GM12801 (cell line): ENCODE data around the gene CDKN2B-AS1.

Experiments used
- TF ChIP-seq, protein P1 (sequence below): IDR thresholded peaks from one replicate; pipeline ENCODE4 v1.5.1; 2011; ENCODE audit warnings: control low read depth; ENCODE audit not compliant: insufficient read length; ENCODE audit errors: extremely low read depth

Gene CDKN2B-AS1

DNA sequence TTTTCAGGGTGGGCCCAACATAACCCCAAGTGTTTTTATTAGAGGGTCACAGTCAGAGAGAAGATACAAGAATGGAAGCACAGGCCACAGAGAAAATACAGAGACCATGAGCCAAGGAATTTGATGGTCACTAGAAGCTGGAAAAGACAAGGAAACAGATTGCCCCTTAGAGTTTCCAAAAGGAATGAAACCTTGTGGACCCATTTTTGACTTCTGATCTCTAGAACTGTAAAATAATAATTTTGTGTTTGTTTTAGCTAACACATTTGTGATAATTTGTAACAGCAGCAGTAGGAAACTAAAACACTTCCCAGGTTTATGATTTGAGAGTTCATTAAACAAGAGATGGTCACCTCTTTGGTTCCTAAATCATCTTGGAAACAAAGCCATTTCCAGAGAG lies 22.2 kb upstream of the CDKN2B-AS1 start:
- TF ChIP-seq, protein P1, sequence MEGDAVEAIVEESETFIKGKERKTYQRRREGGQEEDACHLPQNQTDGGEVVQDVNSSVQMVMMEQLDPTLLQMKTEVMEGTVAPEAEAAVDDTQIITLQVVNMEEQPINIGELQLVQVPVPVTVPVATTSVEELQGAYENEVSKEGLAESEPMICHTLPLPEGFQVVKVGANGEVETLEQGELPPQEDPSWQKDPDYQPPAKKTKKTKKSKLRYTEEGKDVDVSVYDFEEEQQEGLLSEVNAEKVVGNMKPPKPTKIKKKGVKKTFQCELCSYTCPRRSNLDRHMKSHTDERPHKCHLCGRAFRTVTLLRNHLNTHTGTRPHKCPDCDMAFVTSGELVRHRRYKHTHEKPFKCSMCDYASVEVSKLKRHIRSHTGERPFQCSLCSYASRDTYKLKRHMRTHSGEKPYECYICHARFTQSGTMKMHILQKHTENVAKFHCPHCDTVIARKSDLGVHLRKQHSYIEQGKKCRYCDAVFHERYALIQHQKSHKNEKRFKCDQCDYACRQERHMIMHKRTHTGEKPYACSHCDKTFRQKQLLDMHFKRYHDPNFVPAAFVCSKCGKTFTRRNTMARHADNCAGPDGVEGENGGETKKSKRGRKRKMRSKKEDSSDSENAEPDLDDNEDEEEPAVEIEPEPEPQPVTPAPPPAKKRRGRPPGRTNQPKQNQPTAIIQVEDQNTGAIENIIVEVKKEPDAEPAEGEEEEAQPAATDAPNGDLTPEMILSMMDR = no peak

DNA sequence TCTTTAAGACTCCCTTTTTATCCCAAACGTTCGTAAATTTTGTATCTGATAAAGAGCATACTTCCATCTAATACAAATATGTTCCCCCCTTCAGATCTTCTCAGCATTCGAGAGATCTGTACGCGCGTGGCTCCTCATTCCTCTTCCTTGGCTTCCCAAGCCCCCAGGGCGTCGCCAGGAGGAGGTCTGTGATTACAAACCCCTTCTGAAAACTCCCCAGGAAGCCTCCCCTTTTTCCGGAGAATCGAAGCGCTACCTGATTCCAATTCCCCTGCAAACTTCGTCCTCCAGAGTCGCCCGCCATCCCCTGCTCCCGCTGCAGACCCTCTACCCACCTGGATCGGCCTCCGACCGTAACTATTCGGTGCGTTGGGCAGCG lies 20.3 kb upstream of the CDKN2B-AS1 start:
- TF ChIP-seq, protein P1 = no peak

DNA sequence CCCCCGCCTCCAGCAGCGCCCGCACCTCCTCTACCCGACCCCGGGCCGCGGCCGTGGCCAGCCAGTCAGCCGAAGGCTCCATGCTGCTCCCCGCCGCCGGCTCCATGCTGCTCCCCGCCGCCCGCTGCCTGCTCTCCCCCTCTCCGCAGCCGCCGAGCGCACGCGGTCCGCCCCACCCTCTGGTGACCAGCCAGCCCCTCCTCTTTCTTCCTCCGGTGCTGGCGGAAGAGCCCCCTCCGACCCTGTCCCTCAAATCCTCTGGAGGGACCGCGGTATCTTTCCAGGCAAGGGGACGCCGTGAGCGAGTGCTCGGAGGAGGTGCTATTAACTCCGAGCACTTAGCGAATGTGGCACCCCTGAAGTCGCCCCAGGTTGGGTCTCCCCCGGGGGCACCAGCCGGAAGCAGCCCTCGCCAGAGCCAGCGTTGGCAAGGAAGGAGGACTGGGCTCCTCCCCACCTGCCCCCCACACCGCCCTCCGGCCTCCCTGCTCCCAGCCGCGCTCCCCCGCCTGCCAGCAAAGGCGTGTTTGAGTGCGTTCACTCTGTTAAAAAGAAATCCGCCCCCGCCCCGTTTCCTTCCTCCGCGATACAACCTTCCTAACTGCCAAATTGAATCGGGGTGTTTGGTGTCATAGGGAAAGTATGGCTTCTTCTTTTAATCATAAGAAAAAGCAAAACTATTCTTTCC lies 19.7 kb upstream of the CDKN2B-AS1 start:
- TF ChIP-seq, protein P1 = no peak

DNA sequence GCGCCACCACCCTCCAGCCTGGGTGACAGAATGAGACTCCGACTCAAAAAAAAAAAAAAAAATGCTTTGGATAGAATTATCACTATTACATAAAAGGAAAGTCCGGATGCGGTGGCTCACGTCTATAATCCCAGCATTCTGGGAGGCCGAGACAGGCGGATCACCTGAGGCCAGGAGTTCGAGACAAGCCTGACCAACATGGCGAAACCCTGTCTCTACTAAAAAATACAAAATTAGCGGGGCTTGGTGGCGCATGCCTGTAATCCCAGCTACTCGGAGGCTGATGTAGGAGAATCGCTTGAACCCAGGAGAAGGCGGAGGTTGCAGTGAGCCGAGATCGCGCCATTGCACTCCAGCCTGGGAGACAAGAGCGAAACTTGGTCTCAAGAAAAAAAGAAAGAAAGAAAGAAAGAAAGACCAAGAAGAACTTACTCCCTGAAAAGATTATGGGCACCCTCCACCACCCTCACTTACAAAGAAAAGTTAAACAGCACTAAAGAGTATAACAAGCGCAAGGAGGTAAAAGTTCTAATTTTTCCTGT lies 18.2 kb upstream of the CDKN2B-AS1 start:
- TF ChIP-seq, protein P1 = no peak

DNA sequence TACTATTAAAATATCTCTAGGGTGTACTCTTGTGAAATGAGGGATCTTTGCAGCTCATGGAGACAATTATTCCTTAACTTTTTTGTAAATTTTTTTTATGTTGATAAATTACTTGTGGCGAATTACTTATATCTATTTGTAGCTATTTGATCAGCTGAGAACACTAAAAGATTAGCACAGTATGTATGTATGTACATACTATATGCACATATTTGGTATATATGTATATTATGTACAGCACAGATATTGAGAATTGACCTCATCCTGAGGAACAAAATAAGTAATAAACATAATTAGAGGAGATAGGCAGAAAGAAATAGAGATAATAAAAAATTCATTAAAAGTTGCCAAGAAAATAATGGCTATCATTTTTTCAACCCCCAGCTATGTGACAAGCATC lies 12.2 kb upstream of the CDKN2B-AS1 start:
- TF ChIP-seq, protein P1 = no peak

DNA sequence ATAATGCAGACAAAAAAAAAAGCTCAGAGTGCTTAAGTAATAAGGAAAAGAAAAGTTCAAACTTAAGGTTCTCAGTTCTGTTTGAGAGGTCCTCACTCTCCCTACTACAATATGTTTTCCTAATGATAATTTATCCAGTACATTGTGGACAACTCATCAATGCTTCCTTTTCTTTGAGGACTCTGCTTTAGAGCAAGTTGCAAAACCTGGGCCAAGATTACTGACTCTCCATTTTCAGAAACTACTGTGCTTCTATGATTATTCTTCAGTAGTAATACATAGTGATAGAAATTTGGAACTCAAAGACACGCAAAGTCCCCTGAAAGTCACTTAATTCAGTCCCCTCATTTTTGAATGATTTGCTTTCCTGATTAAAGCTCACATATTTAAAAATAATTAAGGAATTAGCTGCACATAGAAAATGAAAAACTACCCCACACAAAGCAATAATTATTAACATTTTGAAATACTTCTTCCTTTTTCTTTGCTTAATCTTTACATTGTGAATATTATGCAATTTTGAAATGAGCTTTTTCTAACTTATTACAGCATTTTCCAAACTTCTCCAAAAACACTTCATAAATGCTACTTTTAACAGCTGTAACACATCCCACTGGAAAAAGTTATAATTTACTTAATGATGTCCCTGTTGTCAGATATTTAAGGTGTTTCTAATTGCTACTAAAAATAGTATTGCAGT lies 11.6 kb upstream of the CDKN2B-AS1 start:
- TF ChIP-seq, protein P1 = no peak

DNA sequence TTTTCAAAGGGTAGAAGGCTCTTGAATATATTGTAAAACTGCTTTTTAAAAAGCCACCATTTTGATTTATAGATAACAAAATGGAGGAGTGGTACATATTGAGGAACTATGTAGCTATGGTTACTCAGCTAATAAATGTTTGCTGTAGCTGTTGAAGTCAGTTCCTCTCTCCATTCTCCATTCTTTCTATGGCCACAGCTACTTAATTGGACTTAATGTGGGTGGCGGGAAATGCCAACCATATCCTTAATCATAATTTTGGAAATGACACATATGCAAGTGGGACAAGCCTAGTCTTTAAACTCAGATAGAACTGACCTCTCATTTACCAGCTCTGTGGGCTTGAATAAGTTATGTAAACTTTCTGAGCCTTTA lies 11.0 kb upstream of the CDKN2B-AS1 start:
- TF ChIP-seq, protein P1 = no peak
